Kidney (tissue), 14 donors: ENCODE data around the gene PRR15L. TPM values are rescaled to one million over a fixed set of nuclear protein-coding genes. Genes with fewer than 3 reads are reported as not detected.

ENCODE experiments used
- DNase-seq, 5 donors: peaks; one replicate each; pipeline ENCODE4 v3.0.0-alpha.2; 2013 to 2020
- FAIRE-seq: peaks from 2 replicates; lab custom pipeline; 2012; peaks lifted over from hg19 to GRCh38; lab: Jason Lieb, UNC
- H3K27ac ChIP-seq, 2 donors: one replicate each; pipeline ENCODE4 v1.7.0; 2013; ENCODE audit warnings: low read depth in 2 of 2, low read length in 2 of 2, inconsistent platforms in 1 of 2
- H3K27me3 ChIP-seq: one replicate; pipeline ENCODE4 v1.7.1; 2013; ENCODE audit warnings: low read length, inconsistent platforms; ENCODE audit not compliant: control insufficient read depth, insufficient read depth
- H3K36me3 ChIP-seq, 3 donors: one replicate each; pipeline versions ENCODE4 v1.7.0 to v1.7.1; 2013; ENCODE audit warnings: low read length in 3 of 3, control low read depth in 1 of 3, inconsistent platforms in 1 of 3; ENCODE audit not compliant: insufficient read depth in 3 of 3, control insufficient read depth in 2 of 3
- H3K4me1 ChIP-seq, 3 donors: one replicate each; pipeline versions ENCODE4 v1.7.0 to v1.7.1; 2013; ENCODE audit warnings: low read length in 3 of 3, inconsistent platforms in 1 of 3, low read depth in 1 of 3; ENCODE audit not compliant: control insufficient read depth in 2 of 3, insufficient read depth in 2 of 3
- H3K4me3 ChIP-seq, 3 donors: one replicate each; pipeline versions ENCODE4 v1.7.0 to v1.8.1; 2013; ENCODE audit warnings: low read length in 3 of 3, control low read depth in 1 of 3, inconsistent platforms in 1 of 3
- H3K9ac ChIP-seq, 3 donors: one replicate each; pipeline versions ENCODE4 v1.7.0 to v1.7.1; 2013; ENCODE audit warnings: low read length in 3 of 3, control low read depth in 1 of 3, inconsistent platforms in 1 of 3
- H3K9me3 ChIP-seq, 3 donors: one replicate each; pipeline versions ENCODE4 v1.7.0 to v1.7.1; 2013; ENCODE audit warnings: low read length in 3 of 3, control low read depth in 1 of 3, inconsistent platforms in 1 of 3; ENCODE audit not compliant: control insufficient read depth in 2 of 3, insufficient read depth in 1 of 3
- CTCF ChIP-seq: IDR thresholded peaks from 3 replicates; pipeline ENCODE4 v1.5.1; 2012; ENCODE audit warnings: mild to moderate bottlenecking, moderate library complexity, borderline replicate concordance; ENCODE audit not compliant: insufficient read depth; ENCODE audit errors: extremely low read depth
- intact Hi-C: fragments of 100-400 bp; cut with DNase I; formaldehyde crosslinking; loops from one replicate; pipeline ENCODE4 v1.11.1; 2022
- polyA plus RNA-seq: library from polyadenylated mRNA; stranded (reverse); fragments of 350-450 nt; fragmentation: Illumina TruSeq; extraction: RNeasy Lipid Tissue Mini Kit (QIAGEN cat#74804); gene quantifications from one replicate; pipeline ENCODE4 v1.2.3, GENCODE V29; 2014; ENCODE audit warnings: low read depth, low replicate concordance; ENCODE audit not compliant: insufficient read depth
- total RNA-seq: library from RNA; stranded (reverse); fragmentation: NEBNext Ultra II Directional; extraction: Animal tissue kit (Norgen Biotek cat#: 25700); gene quantifications from one replicate; pipeline ENCODE4 v1.2.1, GENCODE V29; 2021
- donor health status: control.
- donor health status: control.
- donor health status: control.
- donor health status: control.
- donor health status: control.
- donor health status: DM: yes; HTN: yes; CAD: no.
- donor health status: Normal renal cell carcinoma (clear cell type).

The PRR15L gene
- total and polyA plus RNA-seq, 2 donors from 2014 or later = 64.5 to 105 TPM

- Histone ChIP-seq H3K27me3 (no peaks in the 10 kb centered on the region), H3K9me3 (no peaks in the 10 kb centered on the region), H3K9ac (no peak overlapping the region), H3K4me1 (no peaks in the 10 kb centered on the region), H3K27ac (no peak overlapping the region), H3K4me3 (no peak overlapping the region), H3K36me3 (peaks cover 0 to 6% (median 6%) of the 10 kb centered on the region in 3 donors)
- no peak for TF ChIP-seq CTCF
- DNase-seq = no peak
- intact Hi-C loops = no loop called here
- FAIRE-seq = no peak
Measured at GRCh38 chr17:47931848-47932247, 25.8 kb downstream of the PRR15L start.

GRCh38 chr17:47929218-47930000 is 28.3 kb downstream of the PRR15L start:
- H3K27me3 ChIP-seq = no peaks in the 10 kb centered on the region
- no peaks in the 10 kb centered on the region for H3K9me3 ChIP-seq
- H3K36me3 ChIP-seq = peaks cover 0 to 24% (median 12%) of the 10 kb centered on the region in 3 donors
- FAIRE-seq (no peak), DNase-seq (no peak)
- H3K27ac ChIP-seq = no peak overlapping the region
- H3K4me1 ChIP-seq = no peaks in the 10 kb centered on the region
- no peak for TF ChIP-seq CTCF
- intact Hi-C loops = no loop called here
- H3K4me3 ChIP-seq = no peak overlapping the region
- no peak overlapping the region for H3K9ac ChIP-seq

GRCh38 chr17:47928415-47928814 is 29.3 kb downstream of the PRR15L start:
- Histone ChIP-seq H3K4me3 (no peak overlapping the region), H3K36me3 (peaks cover 0 to 32% (median 12%) of the 10 kb centered on the region in 3 donors), H3K9me3 (no peaks in the 10 kb centered on the region), H3K9ac (no peak overlapping the region), H3K4me1 (no peaks in the 10 kb centered on the region), H3K27ac (no peak overlapping the region), H3K27me3 (no peaks in the 10 kb centered on the region)
- intact Hi-C loops = no loop called here
- TF ChIP-seq CTCF = no peak
- DNase-seq (no peak), FAIRE-seq (no peak)
